ENCODE measurements around the gene OR6B3.

OR6B3 gene

GRCh38 chr2:240033330-240033678 is 20.0 kb downstream of the OR6B3 start:
- in situ Hi-C loops (cut with MboI; ENCODE audit: low sequenced_read_pairs, unreplicated experiment) = no loop called here
- no peak for TF ChIP-seq CTCF (IDR thresholded peaks at IDR 0.05; ENCODE audit: borderline replicate concordance, control extremely low read depth, extremely low read depth, insufficient read depth, missing control alignments)
- no peak for DNase-seq (ENCODE audit: low spot score)

GRCh38 chr2:240032406-240033329 is 20.7 kb downstream of the OR6B3 start:
- DNase-seq (ENCODE audit: low spot score) = no peak
- in situ Hi-C loops (cut with MboI; ENCODE audit: low sequenced_read_pairs, unreplicated experiment) = no loop called here
- TF ChIP-seq CTCF (IDR thresholded peaks at IDR 0.05; ENCODE audit: borderline replicate concordance, control extremely low read depth, extremely low read depth, insufficient read depth, missing control alignments) = no peak

- no peak for DNase-seq (ENCODE audit: low spot score)
- TF ChIP-seq CTCF (IDR thresholded peaks at IDR 0.05; ENCODE audit: borderline replicate concordance, control extremely low read depth, extremely low read depth, insufficient read depth, missing control alignments) = no peak
- in situ Hi-C loops (cut with MboI; ENCODE audit: low sequenced_read_pairs, unreplicated experiment) = no loop called here
Measured at GRCh38 chr2:240030379-240031094, 22.8 kb downstream of the OR6B3 start, which contains the start of gene OR6B2. TSS of gene OR6B2 (minus strand) at chr2:240030429. CDS start at chr2:240030429, 0 bp downstream.

- in situ Hi-C loops (cut with MboI; ENCODE audit: low sequenced_read_pairs, unreplicated experiment) = no loop called here
- DNase-seq (ENCODE audit: low spot score) = no peak
- TF ChIP-seq CTCF (IDR thresholded peaks at IDR 0.05; ENCODE audit: borderline replicate concordance, control extremely low read depth, extremely low read depth, insufficient read depth, missing control alignments) = no peak
Measured at GRCh38 chr2:240024766-240025165, 28.6 kb downstream of the OR6B3 start.

- no peak for TF ChIP-seq CTCF (IDR thresholded peaks at IDR 0.05; ENCODE audit: borderline replicate concordance, control extremely low read depth, extremely low read depth, insufficient read depth, missing control alignments)
- no peak for DNase-seq (ENCODE audit: low spot score)
- in situ Hi-C loops (cut with MboI; ENCODE audit: low sequenced_read_pairs, unreplicated experiment) = no loop called here
Measured at GRCh38 chr2:240023792-240024191, 29.5 kb downstream of the OR6B3 start.

GRCh38 chr2:240021488-240022104 is 31.7 kb downstream of the OR6B3 start:
- TF ChIP-seq CTCF (IDR thresholded peaks at IDR 0.05; ENCODE audit: borderline replicate concordance, control extremely low read depth, extremely low read depth, insufficient read depth, missing control alignments) = peak; percentile 80
- in situ Hi-C loops (cut with MboI; ENCODE audit: low sequenced_read_pairs, unreplicated experiment) = no loop called here
- peak; percentile 80 for DNase-seq (ENCODE audit: low spot score)

Measured in GM13976 (cell line).